Adrenal gland (tissue), 12 donors: ENCODE measurements around the gene TUB. TPM values are rescaled to one million over a fixed set of nuclear protein-coding genes. Genes with fewer than 3 reads are reported as not detected.
A peak's percentile ranks its signal among the peaks of the same experiment; 100 is the strongest.

ENCODE experiments used
- DNase-seq, 7 donors: peaks; one replicate each; pipeline ENCODE4 v3.0.0-alpha.2; 2019 to 2020
- H3K27ac ChIP-seq, 5 donors: fragments of 200-600 bp; sonication (generic) in 4 of 5; 1 replicate in 3 of 5; 2 replicates in 2 of 5; pipeline versions ENCODE4 v1.5.1 to v1.8.0; 2016 to 2020; ENCODE audit warnings: mild to moderate bottlenecking in 1 of 5
- H3K27me3 ChIP-seq: fragments of 200-600 bp; 2 replicates; pipeline ENCODE4 v1.8.0; 2021
- H3K36me3 ChIP-seq, 2 donors: fragments of 200-600 bp; replicated peaks in 1 of 2; 1 replicate in 1 of 2; 2 replicates in 1 of 2; pipeline versions ENCODE4 v1.5.1 to v1.8.0; 2018 to 2022
- H3K4me1 ChIP-seq, 2 donors: fragments of 200-600 bp; replicated peaks in 1 of 2; 1 replicate in 1 of 2; 2 replicates in 1 of 2; pipeline versions ENCODE4 v1.5.1 to v1.8.0; 2018 to 2021
- H3K4me3 ChIP-seq, 4 donors: fragments of 200-600 bp; sonication (generic) in 3 of 4; one replicate each; pipeline ENCODE4 v1.5.1; 2016 to 2018
- H3K9me3 ChIP-seq, 3 donors: fragments of 200-600 bp; sonication (generic) in 1 of 3; replicated peaks in 1 of 3; 1 replicate in 2 of 3; 2 replicates in 1 of 3; pipeline versions ENCODE4 v1.5.1 to v1.8.0; 2016 to 2021
- POLR2A ChIP-seq, 2 donors: fragments of 450-650 bp; IDR thresholded peaks; one replicate each; pipeline ENCODE4 v1.6.1; 2017; ENCODE audit warnings: antibody characterized with exemption in 2 of 2, mild to moderate bottlenecking in 2 of 2, moderate library complexity in 1 of 2
- WGBS, 4 donors: extraction: QIAGEN DNeasy Blood & Tissue Kit in 2 of 4; methylation state at CpG; one replicate each; pipeline versions ENCODE4 v1.1.5 to v1.1.7; 2013 to 2017; 5-methylcytosine and 5-hydroxymethylcytosine counted together
- intact Hi-C, 2 donors: fragments of 100-400 bp; cut with DNase I; formaldehyde crosslinking; loops; one replicate each; pipeline versions ENCODE4 v1.14.1 to v1.15.0; 2022 to 2023
- polyA plus RNA-seq, 3 donors: library from polyadenylated mRNA; stranded (reverse); fragments of 200-250 nt in 2 of 3; fragments of 350-450 nt in 1 of 3; fragmentation: Illumina TruSeq in 1 of 3; extraction: RNeasy Lipid Tissue Mini Kit (QIAGEN cat#74804) in 1 of 3; gene quantifications; one replicate each; pipeline ENCODE4 v1.2.3, GENCODE V29; 2013 to 2014
- total RNA-seq, 9 donors: library from RNA; depleted of rRNA in 4 of 9; stranded (reverse); fragments of >200 nt in 4 of 9; fragments of 120-200 nt in 1 of 9; fragmentation: NEBNext Ultra II Directional in 1 of 9; extraction: Animal tissue kit (Norgen Biotek cat#: 25700) in 1 of 9; gene quantifications; one replicate each; pipeline versions ENCODE4 v1.1.0 to v1.2.4, GENCODE V29; 2013 to 2023
- TF ChIP-seq, protein P1 (sequence below), 6 experiments: fragments of 450-650 bp in 4 of 6; fragments of 200-600 bp in 2 of 6; sonication (generic) in 1 of 6; IDR thresholded peaks; 1 replicate in 5 of 6; 2 replicates in 1 of 6; pipeline versions ENCODE4 v1.5.1 to v1.8.0; 2016 to 2021; ENCODE audit warnings: antibody characterized with exemption in 6 of 6, mild to moderate bottlenecking in 2 of 6, moderate library complexity in 1 of 6
- donor health status: healthy with polysubstance abuse.
- donor health status: Bipolar disorder and iron deficiency.
- donor health status: DM: yes; HTN: yes; CAD: no.
- donor health status: DM: no; HTN: no; CAD: no.
- donor health status: DM: no; HTN: no; CAD: no.
- donor health status: DM: yes; HTN: yes; CAD: no.

Gene TUB
- total and polyA plus RNA-seq, 12 donors = 2.8 to 26.8 (median 12.0) TPM

- TF ChIP-seq POLR2A (IDR thresholded peaks at IDR 0.05) = no peak
- TF ChIP-seq, protein P1, sequence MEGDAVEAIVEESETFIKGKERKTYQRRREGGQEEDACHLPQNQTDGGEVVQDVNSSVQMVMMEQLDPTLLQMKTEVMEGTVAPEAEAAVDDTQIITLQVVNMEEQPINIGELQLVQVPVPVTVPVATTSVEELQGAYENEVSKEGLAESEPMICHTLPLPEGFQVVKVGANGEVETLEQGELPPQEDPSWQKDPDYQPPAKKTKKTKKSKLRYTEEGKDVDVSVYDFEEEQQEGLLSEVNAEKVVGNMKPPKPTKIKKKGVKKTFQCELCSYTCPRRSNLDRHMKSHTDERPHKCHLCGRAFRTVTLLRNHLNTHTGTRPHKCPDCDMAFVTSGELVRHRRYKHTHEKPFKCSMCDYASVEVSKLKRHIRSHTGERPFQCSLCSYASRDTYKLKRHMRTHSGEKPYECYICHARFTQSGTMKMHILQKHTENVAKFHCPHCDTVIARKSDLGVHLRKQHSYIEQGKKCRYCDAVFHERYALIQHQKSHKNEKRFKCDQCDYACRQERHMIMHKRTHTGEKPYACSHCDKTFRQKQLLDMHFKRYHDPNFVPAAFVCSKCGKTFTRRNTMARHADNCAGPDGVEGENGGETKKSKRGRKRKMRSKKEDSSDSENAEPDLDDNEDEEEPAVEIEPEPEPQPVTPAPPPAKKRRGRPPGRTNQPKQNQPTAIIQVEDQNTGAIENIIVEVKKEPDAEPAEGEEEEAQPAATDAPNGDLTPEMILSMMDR (IDR thresholded peaks at IDR 0.05) = no peak
- H3K27ac ChIP-seq = no peak overlapping the region
- H3K9me3 ChIP-seq = no peaks in the 10 kb centered on the region
- intact Hi-C loops = loop anchor here in 1 of 2 donors (5.0 kb wide), 1 partner anchor 40 kb away; no protein-coding TSS in a partner anchor
- peaks cover 15 to 29% of the 10 kb centered on the region in 2 donors for H3K4me1 ChIP-seq
- no peaks in the 10 kb centered on the region for H3K36me3 ChIP-seq
- peak in 1 of 7 donors; percentile 49 for DNase-seq
- no peaks in the 10 kb centered on the region for H3K27me3 ChIP-seq
- WGBS, 4 donors = 37 to 43% (median 40%) methylated on average over 16 to 20 of the region's 20 CpGs
- H3K4me3 ChIP-seq = no peak overlapping the region
Measured at GRCh38 chr11:8032576-8033304, 48.3 kb upstream of the TUB start.

- Histone ChIP-seq H3K4me3 (no peak overlapping the region), H3K27me3 (no peaks in the 10 kb centered on the region), H3K27ac (peak overlapping the region in 1 of 5 donors; percentile 20), H3K9me3 (no peaks in the 10 kb centered on the region), H3K4me1 (peaks cover 15 to 29% of the 10 kb centered on the region in 2 donors), H3K36me3 (no peaks in the 10 kb centered on the region)
- DNase-seq = peak; percentile 80 to 95 (median 89)
- TF ChIP-seq, protein P1 (IDR thresholded peaks at IDR 0.05) = peak; percentile 80 to 96 (median 90)
- TF ChIP-seq POLR2A (IDR thresholded peaks at IDR 0.05) = no peak
- intact Hi-C loops = loop anchor here in 1 of 2 donors (5.0 kb wide), 1 partner anchor 39 kb away; no protein-coding TSS in a partner anchor
- WGBS, 4 donors = 27 to 70% (median 48%) methylated on average over 11 to 19 of the region's 19 CpGs
Measured at GRCh38 chr11:8033305-8034105, 47.5 kb upstream of the TUB start.

GRCh38 chr11:8034106-8034585 is 46.9 kb upstream of the TUB start:
- peaks cover 15 to 29% of the 10 kb centered on the region in 2 donors for H3K4me1 ChIP-seq
- WGBS, 4 donors = 86 to 93% (median 90%) methylated on average over 2 to 3 of the region's 3 CpGs
- no peaks in the 10 kb centered on the region for H3K27me3 ChIP-seq
- peak in 1 of 7 donors; percentile 15 for DNase-seq
- no peaks in the 10 kb centered on the region for H3K36me3 ChIP-seq
- peak overlapping the region in 2 of 5 donors; percentile 65 to 68 for H3K27ac ChIP-seq
- H3K9me3 ChIP-seq = no peaks in the 10 kb centered on the region
- TF ChIP-seq, protein P1 (IDR thresholded peaks at IDR 0.05) = no peak
- TF ChIP-seq POLR2A (IDR thresholded peaks at IDR 0.05) = no peak
- no peak overlapping the region for H3K4me3 ChIP-seq
- intact Hi-C loops = loop anchor here in 1 of 2 donors (5.0 kb wide), 1 partner anchor 38 kb away; no protein-coding TSS in a partner anchor
